Pancreas (tissue), 10 donors: ENCODE measurements around the gene PPHLN1. TPM values are rescaled to one million over a fixed set of nuclear protein-coding genes. Genes with fewer than 3 reads are reported as not detected.

Experiments
- ATAC-seq, 4 donors: fragments of 200-7000 bp; cut with Tn5 transposase; one replicate each; pipeline versions ENCODE4 v1.8.0 to v1.9.1; 2020; ENCODE audit warnings: mild to moderate bottlenecking in 4 of 4, moderate library complexity in 4 of 4
- DNase-seq, 6 donors: peaks; one replicate each; pipeline ENCODE4 v3.0.0-alpha.2; 2020
- FAIRE-seq: peaks from 2 replicates; lab custom pipeline; 2012; peaks lifted over from hg19 to GRCh38; lab: Jason Lieb, UNC
- H3K27ac ChIP-seq, 4 donors: fragments of 200-600 bp; sonication (generic); 1 replicate in 3 of 4; 2 replicates in 1 of 4; pipeline versions ENCODE4 v1.5.0 to v1.8.0; 2020
- H3K27me3 ChIP-seq, 4 donors: fragments of 200-600 bp; one replicate each; pipeline ENCODE4 v1.8.0; 2021
- H3K36me3 ChIP-seq, 3 donors: fragments of 200-600 bp; sonication (generic) in 1 of 3; one replicate each; pipeline versions ENCODE4 v1.5.0 to v1.8.0; 2020 to 2021
- H3K4me1 ChIP-seq, 3 donors: fragments of 200-600 bp; one replicate each; pipeline ENCODE4 v1.8.0; 2021
- H3K4me3 ChIP-seq, 4 donors: fragments of 200-600 bp; sonication (generic) in 2 of 4; one replicate each; pipeline versions ENCODE4 v1.5.0 to v1.8.0; 2020 to 2021
- H3K9me3 ChIP-seq, 4 donors: fragments of 200-600 bp; one replicate each; pipeline ENCODE4 v1.8.0; 2021
- WGBS, 2 donors: extraction: QIAGEN DNeasy Blood & Tissue Kit; methylation state at CpG; one replicate each; pipeline ENCODE4 v1.1.7; 2013; 5-methylcytosine and 5-hydroxymethylcytosine counted together
- intact Hi-C, 3 donors: fragments of 100-400 bp; cut with DNase I; formaldehyde crosslinking; loops; one replicate each; pipeline versions ENCODE4 v1.11.1 to v1.14.2; 2022
- polyA plus RNA-seq, 2 donors: library from polyadenylated mRNA; stranded (reverse); fragments of 200-250 nt; gene quantifications; one replicate each; pipeline ENCODE4 v1.2.3, GENCODE V29; 2013
- total RNA-seq, 6 donors: library from RNA; stranded (reverse); fragmentation: NEBNext Ultra II Directional in 4 of 6; extraction: Animal tissue kit (Norgen Biotek cat#: 25700) in 4 of 6; gene quantifications; one replicate each; pipeline versions ENCODE4 v1.2.1 to v1.2.4, GENCODE V29; 2021 to 2023
- TF ChIP-seq, protein P1 (sequence below), 4 donors: fragments of 200-600 bp; sonication (generic) in 3 of 4; IDR thresholded peaks; one replicate each; pipeline versions ENCODE4 v1.5.0 to v1.8.0; 2021; ENCODE audit warnings: antibody characterized with exemption in 4 of 4
- donor health status: healthy with polysubstance abuse.
- donor health status: DM: no; HTN: no; CAD: no; lungs with moderate emphysema.
- donor health status: DM: no; HTN: no; CAD: no.
- donor health status: control.
- donor health status: control.
- donor health status: Bipolar disorder and iron deficiency.
- donor health status: DM: yes; HTN: yes; CAD: no.
- donor health status: DM: no; HTN: no; CAD: no.
- donor health status: DM: no; HTN: no; CAD: no.
- donor health status: DM: yes; HTN: yes; CAD: no.

Gene PPHLN1
- total and polyA plus RNA-seq, 8 donors, result 11.1 to 26.4 (median 15.9) TPM

DNA sequence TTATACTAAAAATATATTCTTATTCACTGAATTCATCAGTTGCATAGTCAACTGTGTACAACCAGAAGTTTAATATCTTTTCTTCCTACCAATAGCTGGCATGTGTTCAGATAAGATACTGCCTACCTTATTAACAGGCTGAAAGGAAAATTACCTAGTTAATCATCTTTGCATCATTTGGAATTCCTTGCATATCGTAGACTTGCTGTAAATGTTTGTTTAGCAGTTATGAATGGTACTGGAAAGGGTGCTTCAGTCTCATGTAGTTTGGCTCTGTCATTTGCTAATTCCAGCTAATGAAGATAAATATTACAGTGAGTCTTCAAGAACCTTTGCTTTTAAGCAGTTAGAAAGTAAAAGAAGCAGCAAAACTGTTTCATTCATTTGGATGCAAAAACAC, 84.4 kb downstream of the PPHLN1 start:
- Histone ChIP-seq H3K4me3 (no peak overlapping the region), H3K9me3 (peaks cover 0 to 3% (median 0%) of the 10 kb centered on the region in 4 donors), H3K27ac (no peak overlapping the region), H3K36me3 (no peaks in the 10 kb centered on the region), H3K4me1 (no peaks in the 10 kb centered on the region), H3K27me3 (no peaks in the 10 kb centered on the region)
- ATAC-seq (no peak), FAIRE-seq (no peak), DNase-seq (no peak)
- WGBS, 2 donors, result 16 to 33% methylated on average over 1 of the region's 1 CpG
- TF ChIP-seq, protein P1, sequence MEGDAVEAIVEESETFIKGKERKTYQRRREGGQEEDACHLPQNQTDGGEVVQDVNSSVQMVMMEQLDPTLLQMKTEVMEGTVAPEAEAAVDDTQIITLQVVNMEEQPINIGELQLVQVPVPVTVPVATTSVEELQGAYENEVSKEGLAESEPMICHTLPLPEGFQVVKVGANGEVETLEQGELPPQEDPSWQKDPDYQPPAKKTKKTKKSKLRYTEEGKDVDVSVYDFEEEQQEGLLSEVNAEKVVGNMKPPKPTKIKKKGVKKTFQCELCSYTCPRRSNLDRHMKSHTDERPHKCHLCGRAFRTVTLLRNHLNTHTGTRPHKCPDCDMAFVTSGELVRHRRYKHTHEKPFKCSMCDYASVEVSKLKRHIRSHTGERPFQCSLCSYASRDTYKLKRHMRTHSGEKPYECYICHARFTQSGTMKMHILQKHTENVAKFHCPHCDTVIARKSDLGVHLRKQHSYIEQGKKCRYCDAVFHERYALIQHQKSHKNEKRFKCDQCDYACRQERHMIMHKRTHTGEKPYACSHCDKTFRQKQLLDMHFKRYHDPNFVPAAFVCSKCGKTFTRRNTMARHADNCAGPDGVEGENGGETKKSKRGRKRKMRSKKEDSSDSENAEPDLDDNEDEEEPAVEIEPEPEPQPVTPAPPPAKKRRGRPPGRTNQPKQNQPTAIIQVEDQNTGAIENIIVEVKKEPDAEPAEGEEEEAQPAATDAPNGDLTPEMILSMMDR (IDR thresholded peaks at IDR 0.05), result no peak
- intact Hi-C loops, result no loop called here

- FAIRE-seq (no peak), DNase-seq (no peak), ATAC-seq (no peak)
- H3K36me3 ChIP-seq, result no peaks in the 10 kb centered on the region
- H3K27me3 ChIP-seq, result no peaks in the 10 kb centered on the region
- H3K9me3 ChIP-seq, result no peaks in the 10 kb centered on the region
- intact Hi-C loops, result no loop called here
- TF ChIP-seq, protein P1 (IDR thresholded peaks at IDR 0.05), result no peak
- H3K27ac ChIP-seq, result no peak overlapping the region
- H3K4me3 ChIP-seq, result no peak overlapping the region
- H3K4me1 ChIP-seq, result peaks cover 0 to 6% (median 6%) of the 10 kb centered on the region in 3 donors
- WGBS, 2 donors, result 90 to 97% methylated on average over 2 to 3 of the region's 3 CpGs
Observed at GRCh38 chr12:42420395-42420794, 94.4 kb downstream of the PPHLN1 start.

DNA sequence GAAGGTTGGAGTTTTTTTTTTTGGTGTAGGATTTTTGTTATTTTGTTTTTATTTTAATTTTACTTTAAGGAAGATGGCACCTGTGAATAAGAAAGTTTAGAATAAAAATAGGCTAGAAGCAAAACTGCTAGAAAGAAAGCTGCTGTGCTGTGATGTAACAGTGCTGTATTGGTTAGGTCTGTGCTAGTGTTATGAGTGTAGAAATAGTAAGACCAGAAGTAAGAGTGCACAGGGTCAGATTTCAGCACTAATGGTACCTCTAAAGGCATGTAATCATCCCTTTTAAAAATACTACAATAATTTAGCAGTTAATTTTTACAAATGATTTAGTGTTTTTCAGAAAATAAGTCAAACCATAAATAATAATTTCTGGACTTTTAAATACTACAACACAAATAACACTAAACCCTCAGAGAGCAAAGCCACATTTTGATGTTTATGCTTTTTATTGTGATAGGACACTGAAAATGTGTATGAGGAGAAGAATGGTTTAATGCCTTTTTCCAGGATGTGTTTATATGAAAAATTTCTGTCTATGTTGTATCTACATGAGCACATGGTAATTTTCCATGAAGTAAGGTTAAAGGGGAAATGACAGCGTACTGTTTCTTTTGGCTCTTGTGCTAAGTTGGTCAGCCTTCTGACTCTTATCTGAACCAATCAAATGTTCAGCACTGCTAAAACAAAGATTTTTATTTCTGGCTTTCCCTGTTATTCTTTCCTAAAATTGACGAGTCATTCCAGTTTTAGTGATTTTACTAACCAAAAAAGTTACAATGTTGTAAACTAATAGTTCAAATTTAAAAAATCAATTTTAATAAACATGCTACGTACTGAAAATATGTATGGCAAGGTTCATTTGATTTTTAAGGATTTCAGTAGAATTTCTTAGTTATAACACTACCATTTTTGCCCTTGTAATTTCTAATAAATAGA, 96.1 kb downstream of the PPHLN1 start:
- peak; percentile 71 to 93 (median 86) for ATAC-seq
- DNase-seq, result no peak
- TF ChIP-seq, protein P1 (IDR thresholded peaks at IDR 0.05), result no peak
- 41 to 50% methylated on average over 3 of the region's 3 CpGs for WGBS, 2 donors
- Histone ChIP-seq H3K4me1 (peaks cover 0 to 6% (median 6%) of the 10 kb centered on the region in 3 donors), H3K4me3 (no peak overlapping the region), H3K9me3 (no peaks in the 10 kb centered on the region), H3K27me3 (no peaks in the 10 kb centered on the region), H3K27ac (no peak overlapping the region), H3K36me3 (no peaks in the 10 kb centered on the region)
- no peak for FAIRE-seq
- intact Hi-C loops, result no loop called here

DNA sequence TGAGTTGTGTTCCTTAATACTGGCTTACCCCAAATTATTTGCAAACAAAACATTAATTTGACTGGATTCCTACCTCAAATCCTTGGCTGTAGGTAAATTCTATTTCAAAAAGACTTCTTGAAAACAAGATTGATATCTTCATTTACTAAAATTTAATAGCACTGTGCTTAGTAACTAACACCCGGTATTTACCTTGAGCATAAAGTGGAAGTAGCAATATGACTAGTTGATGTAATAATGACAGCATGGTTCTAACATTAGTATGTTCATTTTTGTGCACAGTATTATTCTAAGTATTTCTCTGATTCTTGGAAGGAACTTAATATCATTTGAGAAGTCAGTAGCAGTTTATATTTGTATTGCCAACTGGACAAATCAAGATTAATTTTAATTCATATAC, 96.8 kb downstream of the PPHLN1 start:
- DNase-seq (no peak), ATAC-seq (no peak), FAIRE-seq (no peak)
- Histone ChIP-seq H3K36me3 (no peaks in the 10 kb centered on the region), H3K27ac (no peak overlapping the region), H3K4me1 (peaks cover 0 to 6% (median 6%) of the 10 kb centered on the region in 3 donors), H3K27me3 (no peaks in the 10 kb centered on the region), H3K4me3 (no peak overlapping the region), H3K9me3 (no peaks in the 10 kb centered on the region)
- WGBS, 2 donors, result 86 to 94% methylated on average over 1 of the region's 1 CpG
- TF ChIP-seq, protein P1 (IDR thresholded peaks at IDR 0.05), result no peak
- intact Hi-C loops, result no loop called here

- TF ChIP-seq, protein P1 (IDR thresholded peaks at IDR 0.05), result no peak
- WGBS, 2 donors, result 82 to 91% methylated on average over 6 of the region's 6 CpGs
- ATAC-seq, result no peak
- Histone ChIP-seq H3K9me3 (no peaks in the 10 kb centered on the region), H3K4me3 (no peak overlapping the region), H3K36me3 (no peaks in the 10 kb centered on the region), H3K27me3 (no peaks in the 10 kb centered on the region), H3K4me1 (peaks cover 0 to 6% (median 5%) of the 10 kb centered on the region in 3 donors), H3K27ac (no peak overlapping the region)
- no peak for FAIRE-seq
- DNase-seq, result no peak
- intact Hi-C loops, result no loop called here
Observed at GRCh38 chr12:42426746-42427145, 100.8 kb downstream of the PPHLN1 start.
